ENCODE data around the gene FEZF1.

The FEZF1 gene

DNA sequence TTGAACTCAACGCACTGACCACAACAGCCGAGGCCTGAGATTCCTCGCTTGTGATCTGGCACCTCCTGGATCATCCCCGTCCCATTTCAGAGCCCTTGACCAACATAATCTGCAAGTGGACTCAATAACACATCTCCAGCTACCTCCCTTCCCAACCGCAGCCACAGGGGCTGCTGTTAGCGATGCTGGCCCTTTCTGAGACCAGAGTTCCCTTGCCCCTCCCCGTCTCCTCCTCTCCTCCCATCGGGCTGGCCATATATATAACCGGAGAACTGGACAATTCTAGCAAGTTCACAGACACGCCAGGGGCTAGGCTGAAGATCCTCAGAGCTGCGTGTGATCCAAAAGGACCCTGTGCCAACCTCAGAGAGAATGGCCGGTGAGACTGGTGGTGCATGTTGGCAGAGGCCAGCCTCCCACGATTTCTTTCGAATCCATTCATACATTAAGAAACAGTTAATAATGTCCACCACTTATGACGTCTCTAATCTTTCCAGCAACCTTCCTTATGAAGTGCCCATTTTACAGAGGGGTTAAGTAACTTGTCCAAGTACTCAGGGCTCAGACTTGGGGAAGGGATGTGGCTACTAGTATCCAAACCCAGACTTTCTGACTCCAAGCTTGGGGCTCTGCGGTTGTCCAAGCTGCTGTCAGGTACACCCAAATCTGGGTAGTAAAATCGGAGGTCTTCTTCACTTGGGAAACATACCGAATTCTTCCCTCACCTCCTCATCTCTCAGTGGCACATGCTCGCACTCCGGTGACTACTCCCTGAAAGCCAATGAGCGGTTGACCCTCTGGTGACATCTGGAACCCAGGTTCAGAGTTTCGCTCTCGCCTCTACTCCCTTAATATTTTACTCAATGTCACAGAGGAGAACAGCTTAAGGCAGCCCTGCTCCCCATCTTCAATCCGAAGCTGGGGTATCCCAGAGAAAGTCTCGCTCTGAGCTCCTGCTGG lies 11.2 kb upstream of the FEZF1 start:
- Histone ChIP-seq H3K4me3 (ENCODE audit: low read length) (no peak overlapping the region), H2AFZ (ENCODE audit: low read depth, low read length) (no peak overlapping the region), H3K36me3 (ENCODE audit: insufficient read depth, low read length) (no peaks in the 10 kb centered on the region), H3K9me3 (ENCODE audit: low read length) (peaks cover 5% of the 10 kb centered on the region), H3K4me1 (ENCODE audit: insufficient read depth, low read length) (peaks cover 11% of the 10 kb centered on the region), H3K27me3 (ENCODE audit: insufficient read depth, low read length) (peaks cover 10% of the 10 kb centered on the region)

GRCh38 chr7:122314284-122314683 lies 9.7 kb upstream of the FEZF1 start:
- H2AFZ ChIP-seq (ENCODE audit: low read depth, low read length) = no peak overlapping the region
- no peak overlapping the region for H3K4me3 ChIP-seq (ENCODE audit: low read length)
- H3K4me1 ChIP-seq (ENCODE audit: insufficient read depth, low read length) = peaks cover 22% of the 10 kb centered on the region
- H3K9me3 ChIP-seq (ENCODE audit: low read length) = peaks cover 5% of the 10 kb centered on the region
- H3K36me3 ChIP-seq (ENCODE audit: insufficient read depth, low read length) = no peaks in the 10 kb centered on the region
- peaks cover 22% of the 10 kb centered on the region for H3K27me3 ChIP-seq (ENCODE audit: insufficient read depth, low read length)

DNA sequence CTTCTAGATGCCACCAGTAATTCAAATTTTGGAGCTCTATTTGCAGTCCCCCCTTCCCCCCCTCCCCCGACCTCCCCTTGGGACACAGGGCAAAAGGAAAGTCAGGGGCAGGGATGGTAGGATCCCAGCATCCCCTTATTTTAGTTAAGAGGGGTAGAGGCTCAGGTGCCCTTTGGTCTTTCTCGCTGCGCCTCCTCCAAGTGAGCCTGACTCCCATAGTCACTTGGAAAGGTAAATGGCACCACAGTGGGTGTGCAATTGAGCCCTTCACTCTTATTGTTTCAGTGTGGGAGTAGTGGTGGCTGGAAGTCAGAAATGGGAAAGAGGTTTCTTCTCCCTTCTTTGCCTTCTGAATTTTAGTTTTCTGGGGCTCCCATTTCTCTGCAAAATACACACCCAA lies 8.2 kb upstream of the FEZF1 start:
- H3K4me3 ChIP-seq (ENCODE audit: low read length) = no peak overlapping the region
- H3K36me3 ChIP-seq (ENCODE audit: insufficient read depth, low read length) = no peaks in the 10 kb centered on the region
- peaks cover 37% of the 10 kb centered on the region for H3K27me3 ChIP-seq (ENCODE audit: insufficient read depth, low read length)
- H3K9me3 ChIP-seq (ENCODE audit: low read length) = peaks cover 5% of the 10 kb centered on the region
- peaks cover 22% of the 10 kb centered on the region for H3K4me1 ChIP-seq (ENCODE audit: insufficient read depth, low read length)
- H2AFZ ChIP-seq (ENCODE audit: low read depth, low read length) = no peak overlapping the region

DNA sequence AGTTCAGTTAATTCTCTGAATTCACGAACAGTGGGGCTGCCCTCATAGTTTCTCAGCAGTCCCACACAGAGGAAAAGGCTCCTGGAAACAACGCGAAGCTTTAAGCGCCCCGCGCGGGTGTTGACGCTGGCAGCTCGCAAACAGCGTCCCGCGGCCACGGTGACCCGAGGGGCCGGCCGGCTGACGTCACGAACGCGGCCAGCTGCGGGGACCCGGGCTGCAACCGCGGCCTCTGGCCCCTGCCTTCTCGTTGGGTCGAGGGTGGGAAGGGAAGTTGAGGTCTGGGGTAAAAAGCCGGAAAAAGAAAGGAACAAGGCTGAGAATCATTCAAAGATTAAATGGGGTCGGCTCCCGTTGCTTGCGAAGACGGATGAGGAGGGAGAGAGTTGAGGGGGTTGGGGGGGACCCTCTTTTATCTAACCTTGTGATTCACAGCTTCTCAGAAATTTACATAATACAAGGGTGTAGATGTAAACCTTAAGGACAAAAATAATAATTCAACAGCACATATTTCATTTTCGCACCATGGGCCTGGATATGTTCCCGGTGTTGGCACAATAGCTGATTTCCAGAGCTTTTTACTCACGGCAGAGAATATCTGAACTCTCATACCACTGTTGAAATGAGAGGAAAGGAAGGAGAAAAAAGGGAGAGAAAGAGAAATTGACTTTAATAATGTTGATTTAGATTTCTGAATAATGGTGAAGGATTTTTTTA lies 7.3 kb upstream of the FEZF1 start:
- Histone ChIP-seq H3K27me3 (ENCODE audit: insufficient read depth, low read length) (peaks cover 45% of the 10 kb centered on the region), H3K4me3 (ENCODE audit: low read length) (peak overlapping the region; percentile 46), H3K4me1 (ENCODE audit: insufficient read depth, low read length) (peaks cover 26% of the 10 kb centered on the region), H3K36me3 (ENCODE audit: insufficient read depth, low read length) (no peaks in the 10 kb centered on the region), H3K9me3 (ENCODE audit: low read length) (peaks cover 5% of the 10 kb centered on the region), H2AFZ (ENCODE audit: low read depth, low read length) (peak overlapping the region; percentile 44)

- peak overlapping the region; percentile 46 for H3K4me3 ChIP-seq (ENCODE audit: low read length)
- peaks cover 52% of the 10 kb centered on the region for H3K27me3 ChIP-seq (ENCODE audit: insufficient read depth, low read length)
- peaks cover 5% of the 10 kb centered on the region for H3K9me3 ChIP-seq (ENCODE audit: low read length)
- peak overlapping the region; percentile 44 for H2AFZ ChIP-seq (ENCODE audit: low read depth, low read length)
- peaks cover 33% of the 10 kb centered on the region for H3K4me1 ChIP-seq (ENCODE audit: insufficient read depth, low read length)
- no peaks in the 10 kb centered on the region for H3K36me3 ChIP-seq (ENCODE audit: insufficient read depth, low read length)
These were observed 6.6 kb upstream of the FEZF1 start for GRCh38 chr7:122311050-122311700.

- Histone ChIP-seq H3K36me3 (ENCODE audit: insufficient read depth, low read length) (no peaks in the 10 kb centered on the region), H3K27me3 (ENCODE audit: insufficient read depth, low read length) (peaks cover 60% of the 10 kb centered on the region), H2AFZ (ENCODE audit: low read depth, low read length) (peak overlapping the region; percentile 91), H3K9me3 (ENCODE audit: low read length) (peaks cover 2% of the 10 kb centered on the region), H3K4me1 (ENCODE audit: insufficient read depth, low read length) (peaks cover 40% of the 10 kb centered on the region), H3K4me3 (ENCODE audit: low read length) (peak overlapping the region; percentile 46)
These were observed 5.8 kb upstream of the FEZF1 start for GRCh38 chr7:122310119-122311021.

DNA sequence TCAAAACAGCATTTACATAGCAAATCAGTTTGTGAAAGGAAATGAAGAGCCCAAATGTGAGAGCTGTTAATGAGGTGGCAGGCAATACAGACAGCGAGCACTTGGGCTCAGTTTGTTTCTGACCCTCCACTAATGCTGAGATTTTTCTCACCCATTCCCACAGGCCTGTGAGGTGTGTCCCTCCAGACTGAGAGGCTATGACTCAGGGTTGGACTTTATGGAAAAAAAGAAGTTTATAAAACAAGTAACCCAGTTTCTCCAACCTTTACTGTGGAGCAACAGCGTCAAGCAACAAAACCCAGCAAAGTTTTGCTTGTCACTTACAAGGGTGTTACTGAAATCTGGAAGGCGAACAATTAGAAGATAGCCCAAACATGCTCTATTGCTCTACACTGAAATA lies 4.9 kb upstream of the FEZF1 start:
- Histone ChIP-seq H3K27me3 (ENCODE audit: insufficient read depth, low read length) (peaks cover 68% of the 10 kb centered on the region), H3K36me3 (ENCODE audit: insufficient read depth, low read length) (no peaks in the 10 kb centered on the region), H3K4me3 (ENCODE audit: low read length) (peak overlapping the region; percentile 46), H3K4me1 (ENCODE audit: insufficient read depth, low read length) (peaks cover 49% of the 10 kb centered on the region), H2AFZ (ENCODE audit: low read depth, low read length) (no peak overlapping the region), H3K9me3 (ENCODE audit: low read length) (no peaks in the 10 kb centered on the region)

DNA sequence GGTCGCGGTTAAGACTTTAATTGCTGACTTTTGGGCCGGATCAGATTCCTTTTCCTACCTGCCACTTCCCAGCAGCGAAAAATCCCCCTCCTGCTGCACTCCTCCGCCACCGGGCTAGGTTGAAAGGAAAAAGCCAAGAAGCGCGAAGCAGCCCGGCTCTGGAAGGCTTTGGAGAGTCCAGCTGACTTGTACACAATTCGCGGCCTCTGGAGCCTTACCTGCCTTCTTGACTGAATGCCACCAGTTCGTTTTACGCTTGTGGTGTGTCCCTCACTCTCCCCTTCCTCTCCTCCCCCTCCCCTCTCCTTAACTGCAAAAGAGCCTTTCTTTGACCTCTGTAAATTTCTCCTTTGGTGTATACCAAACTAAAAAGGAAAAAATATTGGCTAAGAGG lies 2.7 kb upstream of the FEZF1 start:
- peaks cover 90% of the 10 kb centered on the region for H3K27me3 ChIP-seq (ENCODE audit: insufficient read depth, low read length)
- H3K4me3 ChIP-seq (ENCODE audit: low read length) = peak overlapping the region; percentile 2
- no peaks in the 10 kb centered on the region for H3K36me3 ChIP-seq (ENCODE audit: insufficient read depth, low read length)
- H3K4me1 ChIP-seq (ENCODE audit: insufficient read depth, low read length) = peaks cover 55% of the 10 kb centered on the region
- no peaks in the 10 kb centered on the region for H3K9me3 ChIP-seq (ENCODE audit: low read length)
- H2AFZ ChIP-seq (ENCODE audit: low read depth, low read length) = peak overlapping the region; percentile 20

DNA sequence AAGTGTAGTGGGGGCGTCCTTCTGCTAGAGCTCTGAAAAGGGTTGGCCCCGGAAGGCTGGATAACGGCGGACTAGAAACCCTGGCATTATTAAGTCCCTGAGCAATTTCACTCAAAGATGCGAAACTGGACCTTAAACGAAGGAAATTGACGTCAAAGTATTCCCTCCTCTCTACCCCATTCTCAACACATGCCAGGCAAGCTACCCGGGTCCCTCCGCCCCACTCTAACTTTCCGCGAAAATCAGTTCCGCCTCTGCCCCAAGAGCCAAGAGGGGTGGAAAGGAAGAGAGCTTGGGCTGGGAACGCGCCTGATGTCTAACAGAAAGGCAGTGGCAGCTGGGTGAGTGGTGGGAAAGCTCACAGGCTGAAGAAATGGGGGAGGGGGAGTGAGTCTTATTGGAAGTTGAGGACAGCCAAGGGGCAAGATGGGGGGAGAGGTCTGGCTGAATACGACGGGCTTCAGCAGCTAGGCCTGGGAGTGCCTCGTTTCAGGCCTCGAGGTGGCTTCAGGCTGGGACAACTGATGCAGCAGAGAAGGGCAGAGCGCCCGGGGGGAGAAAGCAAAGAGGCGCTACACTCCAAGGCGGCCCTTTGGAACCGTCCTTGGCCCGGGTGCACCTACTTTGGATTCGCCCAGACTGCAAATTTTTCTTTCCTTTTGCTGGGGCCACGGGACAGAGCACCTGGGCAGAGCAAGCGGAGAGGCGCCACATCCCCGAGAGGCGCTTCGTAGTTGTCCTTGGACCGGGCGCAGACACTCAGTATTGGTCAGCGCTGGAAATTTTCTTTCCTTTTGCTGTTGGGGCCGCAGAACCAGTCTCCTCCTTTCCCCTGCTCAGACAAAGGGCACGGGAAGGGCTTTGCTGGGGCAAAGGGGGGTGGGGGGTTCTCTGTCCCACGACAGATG lies 2.0 kb upstream of the FEZF1 start:
- Histone ChIP-seq H3K9me3 (ENCODE audit: low read length) (peaks cover 2% of the 10 kb centered on the region), H3K36me3 (ENCODE audit: insufficient read depth, low read length) (no peaks in the 10 kb centered on the region), H3K27me3 (ENCODE audit: insufficient read depth, low read length) (peaks cover 93% of the 10 kb centered on the region), H2AFZ (ENCODE audit: low read depth, low read length) (peak overlapping the region; percentile 82), H3K4me3 (ENCODE audit: low read length) (peak overlapping the region; percentile 45), H3K4me1 (ENCODE audit: insufficient read depth, low read length) (peaks cover 54% of the 10 kb centered on the region)

DNA sequence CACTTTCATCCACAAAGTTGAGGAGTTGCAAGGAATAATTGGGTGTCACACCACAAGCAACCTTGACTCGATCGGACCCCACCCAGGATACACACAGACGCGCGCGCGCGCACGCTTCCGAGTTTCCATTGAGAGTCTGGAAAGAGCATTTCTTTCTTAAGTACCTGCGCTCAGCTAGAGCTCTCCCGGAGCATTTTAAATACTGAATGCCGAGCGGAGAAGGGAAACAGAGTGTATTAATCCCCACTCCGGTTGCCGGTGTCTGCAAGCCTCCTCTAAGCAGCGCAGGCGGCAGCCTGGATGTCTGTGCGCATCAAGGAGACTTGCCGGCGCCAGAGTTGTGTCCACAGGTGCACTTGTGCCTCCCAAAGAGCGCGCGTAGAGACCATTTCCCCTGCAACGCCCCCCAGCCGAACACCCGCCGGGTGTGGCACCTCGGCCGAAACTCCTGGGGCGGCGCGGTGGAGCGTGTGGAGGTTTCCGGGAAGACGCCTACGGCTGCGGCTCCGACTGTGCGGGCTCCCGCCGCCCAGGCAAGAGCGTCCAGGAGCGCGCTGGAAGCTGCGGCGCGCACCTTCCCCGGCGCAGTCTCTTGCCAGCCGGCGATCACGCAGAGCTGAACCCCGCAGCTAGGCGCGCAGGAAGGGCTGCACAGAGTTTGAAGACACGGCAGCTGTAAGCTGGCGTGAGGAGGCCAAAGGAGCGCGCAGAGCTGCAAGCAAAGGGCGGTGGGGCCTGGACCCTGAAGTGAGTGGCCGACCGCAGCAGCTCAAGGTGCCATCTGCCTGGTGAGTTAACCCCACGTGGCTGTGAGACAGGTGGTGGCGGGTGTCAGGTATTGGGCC lies 1.1 kb upstream of the FEZF1 start:
- H3K9me3 ChIP-seq (ENCODE audit: low read length) = peaks cover 4% of the 10 kb centered on the region
- peak overlapping the region; percentile 82 for H2AFZ ChIP-seq (ENCODE audit: low read depth, low read length)
- H3K4me1 ChIP-seq (ENCODE audit: insufficient read depth, low read length) = peaks cover 46% of the 10 kb centered on the region
- H3K27me3 ChIP-seq (ENCODE audit: insufficient read depth, low read length) = peaks cover 94% of the 10 kb centered on the region
- peak overlapping the region; percentile 45 for H3K4me3 ChIP-seq (ENCODE audit: low read length)
- no peaks in the 10 kb centered on the region for H3K36me3 ChIP-seq (ENCODE audit: insufficient read depth, low read length)

DNA sequence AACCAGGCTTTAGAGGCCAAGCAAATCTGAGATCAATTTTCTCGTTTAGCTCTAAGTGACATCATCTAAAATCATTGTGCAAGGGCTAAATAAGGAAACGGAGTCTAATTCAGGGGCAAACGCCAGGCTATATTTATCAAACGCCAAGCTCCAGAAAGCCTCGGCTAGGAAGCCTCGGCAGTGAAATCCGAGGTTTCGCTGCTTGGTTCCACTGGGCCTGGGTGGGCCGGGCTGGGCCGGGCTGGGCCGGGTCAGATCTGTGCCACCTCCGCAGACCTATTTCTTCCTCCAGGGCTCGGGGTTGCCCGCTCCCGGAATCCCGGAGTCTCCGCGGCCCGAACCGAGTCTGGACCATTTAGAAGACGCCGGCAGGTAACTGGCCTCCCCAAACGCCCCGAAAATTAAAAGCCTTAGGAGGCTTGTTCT lies 459 bp upstream of the FEZF1 start:
- Histone ChIP-seq H3K27me3 (ENCODE audit: insufficient read depth, low read length) (peaks cover 96% of the 10 kb centered on the region), H3K9me3 (ENCODE audit: low read length) (peaks cover 4% of the 10 kb centered on the region), H3K4me3 (ENCODE audit: low read length) (peak overlapping the region; percentile 45), H2AFZ (ENCODE audit: low read depth, low read length) (peak overlapping the region; percentile 82), H3K4me1 (ENCODE audit: insufficient read depth, low read length) (peaks cover 39% of the 10 kb centered on the region), H3K36me3 (ENCODE audit: insufficient read depth, low read length) (no peaks in the 10 kb centered on the region)

All from neuron (in vitro differentiated cells).